ENCODE results near the gene ZNF273.

GRCh38 chr7:64892116-64892515 lies 11.0 kb upstream of the ZNF273 start:
- TF ChIP-seq CTCF (conservative IDR thresholded peaks at IDR 0.05) (no peak), ZFX (IDR thresholded peaks at IDR 0.05) (no peak)

All from C4-2B (cell line).